Thyroid gland (tissue), 4 donors: ENCODE data around the gene SPAG17.

ENCODE experiments used
- POLR2A ChIP-seq, 2 donors: fragments of 450-650 bp; IDR thresholded peaks; one replicate each; pipeline ENCODE4 v1.6.1; 2017; ENCODE audit warnings: antibody characterized with exemption in 2 of 2, mild to moderate bottlenecking in 2 of 2, moderate library complexity in 1 of 2
- TF ChIP-seq, protein P1 (sequence below), 6 experiments: fragments of 200-600 bp in 3 of 6; fragments of 450-650 bp in 3 of 6; sonication (generic) in 3 of 6; IDR thresholded peaks; one replicate each; pipeline ENCODE4 v1.5.1; 2016 to 2019; ENCODE audit warnings: antibody characterized with exemption in 6 of 6, mild to moderate bottlenecking in 2 of 6, inconsistent platforms in 1 of 6, moderate library complexity in 1 of 6

DNA sequence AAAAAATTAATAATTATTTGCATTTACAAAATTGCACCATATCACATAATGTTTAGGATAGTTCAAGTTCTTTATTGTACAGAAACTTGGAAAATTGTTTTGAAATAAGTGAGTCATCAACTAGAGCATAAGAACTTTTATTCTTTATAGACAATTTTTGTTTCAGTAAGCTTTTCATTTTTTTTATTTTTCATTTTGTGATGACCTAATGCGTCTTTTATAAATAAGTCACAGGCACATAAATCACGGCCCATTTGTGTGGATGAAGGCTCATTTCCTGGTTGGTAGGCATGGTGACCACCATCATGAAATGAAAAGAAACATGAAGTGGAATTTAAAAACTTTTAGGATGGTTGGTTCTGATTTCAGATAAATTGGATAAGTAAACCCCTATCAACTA is 39.3 kb downstream of the SPAG17 start:
- TF ChIP-seq, protein P1, sequence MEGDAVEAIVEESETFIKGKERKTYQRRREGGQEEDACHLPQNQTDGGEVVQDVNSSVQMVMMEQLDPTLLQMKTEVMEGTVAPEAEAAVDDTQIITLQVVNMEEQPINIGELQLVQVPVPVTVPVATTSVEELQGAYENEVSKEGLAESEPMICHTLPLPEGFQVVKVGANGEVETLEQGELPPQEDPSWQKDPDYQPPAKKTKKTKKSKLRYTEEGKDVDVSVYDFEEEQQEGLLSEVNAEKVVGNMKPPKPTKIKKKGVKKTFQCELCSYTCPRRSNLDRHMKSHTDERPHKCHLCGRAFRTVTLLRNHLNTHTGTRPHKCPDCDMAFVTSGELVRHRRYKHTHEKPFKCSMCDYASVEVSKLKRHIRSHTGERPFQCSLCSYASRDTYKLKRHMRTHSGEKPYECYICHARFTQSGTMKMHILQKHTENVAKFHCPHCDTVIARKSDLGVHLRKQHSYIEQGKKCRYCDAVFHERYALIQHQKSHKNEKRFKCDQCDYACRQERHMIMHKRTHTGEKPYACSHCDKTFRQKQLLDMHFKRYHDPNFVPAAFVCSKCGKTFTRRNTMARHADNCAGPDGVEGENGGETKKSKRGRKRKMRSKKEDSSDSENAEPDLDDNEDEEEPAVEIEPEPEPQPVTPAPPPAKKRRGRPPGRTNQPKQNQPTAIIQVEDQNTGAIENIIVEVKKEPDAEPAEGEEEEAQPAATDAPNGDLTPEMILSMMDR (IDR thresholded peaks at IDR 0.05): no peak
- TF ChIP-seq POLR2A (IDR thresholded peaks at IDR 0.05): no peak
